HCEC 1CT (cell line): ENCODE measurements around the gene ZNF425.
"Not testable (repeated sequence)": the region's sequence is repeated elsewhere in the genome, so short reads cannot be mapped to it uniquely, and the experiment has no call there.

Source experiments
- DNase-seq: peaks from one replicate; pipeline ENCODE4 v3.0.0-alpha.2; 2017

Gene ZNF425

DNA sequence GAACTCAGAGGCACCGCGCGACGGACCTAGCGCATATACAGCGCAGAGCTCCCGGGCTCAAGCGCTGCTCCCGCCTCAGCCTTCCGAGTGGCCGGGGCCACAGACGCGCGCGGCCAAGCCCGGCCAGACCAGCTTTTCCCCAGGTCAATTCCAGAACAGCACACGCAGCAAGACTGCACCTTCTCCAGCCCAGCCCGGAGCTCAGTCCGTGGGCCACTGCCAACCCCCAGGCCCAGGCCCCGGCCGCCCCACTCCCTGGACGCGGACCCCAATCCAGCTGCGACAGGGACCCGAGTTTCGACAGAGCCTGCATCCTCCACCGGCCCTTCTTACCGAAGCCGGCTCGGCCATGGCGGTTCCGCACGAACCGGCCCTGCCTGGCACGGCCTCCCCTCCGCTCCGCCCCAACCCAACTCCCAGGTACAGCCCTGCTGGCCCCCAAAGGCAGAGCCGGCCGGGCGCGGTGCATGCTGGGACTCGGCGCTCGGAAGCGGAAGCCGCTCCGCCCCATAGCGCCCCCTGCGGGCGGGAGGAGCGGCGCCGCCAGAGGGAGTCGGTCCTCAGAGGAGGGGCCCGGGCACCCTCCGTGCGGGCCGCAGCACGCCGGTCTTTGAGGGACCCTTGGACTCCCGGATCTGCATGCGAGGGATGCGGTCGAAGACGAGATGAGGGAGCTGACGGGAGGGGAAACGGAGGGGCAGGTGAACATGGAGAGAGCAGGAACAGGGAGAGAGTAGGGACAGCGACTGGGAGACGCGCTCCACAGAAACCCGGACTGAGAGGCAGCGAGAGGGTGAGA lies at the start of gene ZNF425:
Gene ZNF425 (minus strand): TSS at position 462 of the 799 bp plus-strand sequence. CDS start 111 bp downstream, at position 351.
- peak; percentile 87 for DNase-seq

DNA sequence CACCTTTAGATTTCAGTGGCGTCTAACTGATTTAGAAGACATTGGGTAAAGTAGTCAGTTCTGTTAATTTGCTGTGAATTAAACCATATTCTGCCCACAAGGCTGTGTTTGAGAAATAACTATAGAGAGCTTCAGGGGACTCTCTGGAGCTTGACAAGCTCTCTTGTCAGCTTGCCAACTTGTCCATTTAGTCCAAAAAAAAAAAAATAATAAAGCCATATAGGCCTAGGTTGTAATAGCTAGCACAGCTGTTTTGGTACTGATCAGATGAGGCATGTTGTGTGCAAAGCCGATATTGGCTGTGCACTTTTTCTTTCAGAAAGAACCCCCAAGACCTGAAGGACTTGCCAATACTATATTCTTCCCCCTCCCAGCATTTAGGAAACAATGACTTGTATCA lies 49.0 kb upstream of the ZNF425 start:
- no peak for DNase-seq

DNA sequence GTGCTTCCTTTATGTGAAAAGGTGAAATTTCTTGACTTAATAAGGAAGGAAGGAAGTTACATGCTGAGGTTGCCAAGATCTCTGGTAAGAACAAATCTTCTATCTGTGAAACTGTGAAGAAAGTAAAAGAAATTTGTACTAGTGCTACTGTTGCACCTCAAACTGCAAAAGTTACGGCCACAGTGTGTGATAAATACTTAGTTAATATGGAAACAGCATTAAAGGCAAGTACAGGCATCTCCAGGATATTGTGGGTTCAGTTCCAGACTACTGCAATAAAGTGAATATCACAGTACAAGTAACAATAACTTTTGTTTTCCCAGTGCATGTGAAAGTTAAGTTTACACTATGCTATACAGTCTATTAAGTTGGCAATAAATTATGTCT lies 46.4 kb upstream of the ZNF425 start:
- no peak for DNase-seq

DNA sequence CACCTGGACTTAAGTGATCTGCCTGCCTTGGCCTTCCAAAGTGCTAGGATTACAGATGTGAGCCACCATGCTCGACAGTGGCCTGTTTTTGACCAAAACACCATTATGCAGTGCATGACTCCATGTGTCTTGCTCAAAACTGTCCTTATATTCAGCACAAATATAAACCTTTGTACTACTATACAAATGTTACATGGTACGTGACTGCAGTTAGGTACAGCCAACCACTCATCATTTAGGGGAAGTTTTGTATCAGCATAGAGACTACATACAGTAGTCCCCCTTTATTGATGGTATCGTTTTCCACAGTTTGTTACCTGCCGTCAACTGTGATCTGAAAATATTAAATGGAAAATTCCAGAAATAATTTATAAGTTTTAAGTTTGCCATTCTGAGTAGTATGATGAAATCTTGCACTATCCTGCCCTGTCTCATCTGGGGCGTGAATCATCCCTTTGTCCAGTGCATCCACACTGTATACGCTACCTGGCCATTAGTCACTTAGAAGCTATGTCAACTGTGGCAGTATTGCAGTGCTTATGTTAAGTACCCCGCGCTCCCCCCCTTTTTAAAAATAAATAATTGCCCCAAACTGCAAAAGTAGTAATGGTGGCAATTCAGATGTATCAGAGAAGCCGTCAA lies 45.9 kb upstream of the ZNF425 start:
- no peak for DNase-seq

GRCh38 chr7:149166630-149167352 lies 40.7 kb upstream of the ZNF425 start:
- no peak for DNase-seq

GRCh38 chr7:149166142-149166541 lies 40.0 kb upstream of the ZNF425 start:
- DNase-seq, result no peak

- peak; percentile 74 for DNase-seq
Measured at GRCh38 chr7:149161241-149161848, 35.2 kb upstream of the ZNF425 start.

DNA sequence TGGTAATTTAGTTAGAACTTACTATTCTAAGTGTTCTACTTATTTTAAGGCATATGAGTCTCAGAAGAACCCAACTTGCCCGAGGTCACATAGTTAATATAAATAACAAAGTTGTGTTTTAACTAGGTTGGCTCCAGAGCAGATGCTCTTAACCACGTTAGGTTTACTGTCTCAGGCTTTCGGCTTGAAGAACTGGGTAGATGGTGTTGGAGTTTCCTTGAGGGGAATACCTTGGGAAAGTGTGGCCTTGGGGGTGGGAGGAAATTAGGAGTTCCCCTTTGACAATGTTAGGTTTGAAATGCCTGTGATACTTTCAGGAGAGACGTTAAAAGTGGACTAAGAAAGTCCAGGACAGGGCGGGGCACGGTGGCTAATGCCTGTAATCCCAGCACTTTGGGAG lies 30.8 kb upstream of the ZNF425 start:
- no peak for DNase-seq

GRCh38 chr7:149154056-149154455 lies 27.9 kb upstream of the ZNF425 start:
- no peak for DNase-seq

- DNase-seq, result no peak
Measured at GRCh38 chr7:149153346-149153745, 27.2 kb upstream of the ZNF425 start.

- DNase-seq, result no peak
Measured at GRCh38 chr7:149150981-149151380, 24.9 kb upstream of the ZNF425 start.

- peak; percentile 38 for DNase-seq
Measured at GRCh38 chr7:149147752-149148653, 21.9 kb upstream of the ZNF425 start.

- DNase-seq, result peak; percentile 72
Measured at GRCh38 chr7:149147072-149147751, 21.1 kb upstream of the ZNF425 start, which contains the start of gene ZNF398. TSS of gene ZNF398 (plus strand) at chr7:149147453. CDS start at chr7:149147743, 290 bp downstream.

DNA sequence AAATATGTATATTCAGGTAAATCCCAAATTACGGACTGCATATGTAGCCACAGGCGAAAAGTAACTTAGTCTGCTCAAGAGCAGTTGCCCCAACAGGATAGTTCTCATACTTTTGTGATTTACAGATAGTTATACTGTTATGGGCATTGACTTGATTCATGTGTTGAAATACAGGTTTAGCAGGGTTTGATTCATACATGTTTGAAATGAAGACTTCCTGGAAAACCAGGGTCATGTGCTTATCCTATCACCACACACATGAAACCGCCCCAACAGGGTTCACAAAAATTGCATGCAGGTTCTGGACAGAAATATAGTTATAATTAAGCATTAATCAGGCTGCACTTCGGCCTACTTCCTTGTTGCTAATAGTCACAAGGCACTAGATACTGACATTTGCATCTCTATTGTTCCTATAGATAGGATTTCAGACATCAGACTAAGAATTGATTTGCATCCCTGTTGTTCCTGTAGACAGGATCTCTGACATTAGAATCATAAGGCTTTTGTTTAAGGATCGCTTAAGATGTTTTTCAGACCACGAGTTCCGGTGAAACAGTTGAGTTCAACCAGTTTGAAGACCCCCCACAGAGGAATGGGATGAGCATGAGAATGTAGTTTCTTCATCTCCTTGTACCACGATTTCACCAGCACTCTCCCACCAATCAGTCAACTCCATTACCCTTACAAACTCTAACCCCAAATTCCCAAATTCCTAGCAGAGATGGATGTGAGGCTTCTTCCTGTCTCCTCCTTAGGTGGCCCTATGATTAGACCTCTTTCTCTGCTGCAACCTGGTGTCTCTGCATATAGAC lies 19.1 kb upstream of the ZNF425 start:
- DNase-seq, result no peak

DNA sequence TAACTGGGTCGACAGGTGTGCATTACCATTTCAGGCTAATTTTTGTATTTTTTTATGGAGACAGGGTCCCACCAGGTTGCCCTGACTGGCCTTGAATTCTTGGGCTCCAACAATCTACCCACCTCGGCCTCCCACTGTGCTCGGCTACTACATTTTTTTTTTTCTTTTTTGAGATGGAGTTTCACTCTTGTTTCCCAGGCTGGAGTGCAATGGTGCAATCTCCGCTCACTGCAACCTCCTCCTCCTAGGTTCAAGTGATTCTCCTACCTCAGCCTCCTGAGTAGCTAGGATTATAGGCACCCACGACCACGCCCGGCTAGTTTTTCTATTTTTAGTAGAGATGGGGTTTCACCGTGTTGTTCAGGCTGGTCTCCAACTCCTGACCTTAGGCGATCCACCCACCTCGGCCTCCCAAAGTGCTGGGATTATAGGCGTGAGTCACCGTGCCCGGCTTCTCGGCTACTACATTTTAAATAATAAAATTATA lies 18.4 kb upstream of the ZNF425 start:
- DNase-seq, result not testable (repeated sequence)

DNA sequence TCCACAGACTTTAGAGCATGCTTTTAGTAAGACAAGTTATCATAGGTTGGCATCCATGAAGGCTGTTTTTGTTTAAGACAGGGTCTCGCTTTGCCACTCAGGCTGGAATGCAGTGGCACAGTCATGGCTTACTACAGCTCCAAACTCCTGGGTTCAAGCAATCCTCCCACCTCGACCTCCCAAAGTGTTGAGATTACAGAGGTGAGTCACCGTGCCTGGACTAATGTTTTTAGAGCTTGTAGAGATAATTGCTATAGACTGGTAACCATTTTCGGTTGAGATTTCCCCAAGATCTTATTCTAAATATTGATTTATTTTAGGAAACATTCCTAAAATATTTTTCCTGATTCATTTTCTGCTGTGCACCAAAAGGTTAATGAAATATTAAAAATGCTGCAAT lies 15.8 kb upstream of the ZNF425 start:
- DNase-seq, result no peak

- DNase-seq, result peak; percentile 42
Measured at GRCh38 chr7:149140831-149141230, 14.7 kb upstream of the ZNF425 start.

- DNase-seq, result no peak
Measured at GRCh38 chr7:149136118-149136517, 10.0 kb upstream of the ZNF425 start.

DNA sequence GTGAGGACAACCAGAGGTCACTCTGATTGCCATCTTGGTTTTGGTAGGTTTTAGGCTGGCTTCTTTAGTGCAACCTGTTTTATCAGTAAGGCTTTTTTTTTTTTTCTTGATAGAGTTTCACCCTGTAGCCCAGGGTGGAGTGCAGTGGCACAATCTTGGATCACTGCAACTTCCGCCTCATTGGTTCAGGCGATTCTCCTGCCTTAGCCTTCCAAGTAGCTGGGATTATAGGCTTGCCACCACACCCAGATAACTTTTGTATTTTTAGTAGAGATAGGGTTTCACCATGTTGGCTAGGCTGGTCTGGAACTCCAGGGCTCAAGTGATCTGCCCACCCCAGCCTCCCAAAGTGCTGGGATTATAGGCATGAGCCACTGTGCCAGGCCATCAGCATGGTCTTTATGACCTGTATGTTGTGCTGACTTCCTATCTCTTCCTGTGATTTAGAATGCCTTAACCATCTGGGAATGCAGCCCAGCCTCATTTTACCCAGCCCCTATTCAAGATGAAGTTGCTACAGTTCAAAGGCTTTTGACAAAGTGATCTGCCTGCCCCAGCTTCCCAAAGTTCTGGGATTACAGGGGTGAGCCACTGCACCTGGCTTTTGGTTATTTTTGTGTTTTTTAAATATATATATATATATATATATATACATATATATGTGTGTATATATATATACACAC lies 7.0 kb upstream of the ZNF425 start:
- no peak for DNase-seq
